Putamen (tissue), 1 donor: ENCODE results near the gene NHSL1.

ENCODE experiments used
- DNase-seq: peaks from one replicate; pipeline ENCODE4 v3.0.0-alpha.2; 2016; ENCODE audit warnings: low spot score

NHSL1 gene

DNA sequence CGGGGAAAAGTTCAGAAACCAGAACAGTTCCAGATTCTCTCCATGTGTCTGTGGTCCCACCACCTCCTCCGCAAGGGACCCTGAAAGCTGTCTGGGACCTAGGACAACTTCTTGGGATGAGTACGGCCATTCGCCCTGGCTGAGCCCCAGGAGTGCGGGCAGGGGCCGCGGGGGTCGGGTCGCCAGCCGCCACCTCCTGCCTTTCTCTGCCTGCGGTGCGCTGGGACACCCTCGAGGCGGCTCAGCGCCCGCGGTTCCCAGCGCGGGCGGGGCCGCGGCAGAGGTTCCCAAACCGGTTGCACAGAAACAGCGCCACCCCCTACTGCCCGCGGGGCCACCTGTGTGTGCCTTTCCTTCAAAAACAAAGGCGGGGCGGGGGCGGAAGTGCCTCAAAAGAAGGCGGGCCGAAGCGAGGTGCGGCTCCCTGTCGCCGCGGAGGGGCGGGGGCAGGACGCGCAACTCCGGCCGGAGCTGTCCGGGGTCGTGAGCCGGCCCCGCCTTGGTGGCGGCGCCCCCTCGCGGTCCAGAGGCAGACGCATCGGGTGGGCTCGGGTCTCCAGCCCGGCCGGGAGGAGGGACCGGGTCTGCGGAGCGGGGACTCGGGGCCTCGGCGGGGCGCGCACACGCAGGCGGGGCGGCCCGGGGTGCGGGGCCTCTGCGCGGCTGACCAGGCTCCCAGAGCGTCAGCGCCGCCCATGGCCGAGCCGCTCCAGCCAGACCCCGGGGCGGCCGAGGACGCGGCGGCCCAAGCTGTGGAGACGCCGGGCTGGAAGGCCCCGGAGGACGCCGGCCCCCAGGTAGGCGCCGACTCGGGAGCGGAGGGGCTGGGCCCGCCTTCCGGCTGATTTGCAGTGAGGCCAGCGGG lies 95.3 kb downstream of the NHSL1 start, which contains the start of gene HEBP2:
HEBP2 (plus strand) TSS at position 423 of the 865 bp plus-strand sequence; CDS start at position 696, 273 bp downstream.
- DNase-seq = peak; percentile 70

GRCh38 chr6:138403324-138403800 lies 95.9 kb downstream of the NHSL1 start:
- DNase-seq = peak; percentile 7

DNA sequence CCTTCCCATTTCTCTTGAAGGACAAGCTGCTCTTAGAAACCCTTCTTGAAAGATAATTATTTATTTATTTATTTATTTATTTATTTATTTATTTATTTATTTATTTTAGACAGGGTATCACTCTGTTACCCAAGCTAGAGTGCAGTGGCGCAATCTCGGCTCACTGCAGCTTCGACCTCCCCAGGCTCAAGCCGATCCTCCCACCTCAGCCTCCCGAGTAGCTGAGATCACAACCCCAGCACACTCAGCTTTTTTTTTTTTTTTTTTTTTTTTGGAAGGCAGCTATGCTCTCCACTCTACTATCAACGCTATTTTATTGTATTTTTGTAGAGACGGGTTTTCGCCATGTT lies 96.5 kb downstream of the NHSL1 start:
- DNase-seq = no peak

DNA sequence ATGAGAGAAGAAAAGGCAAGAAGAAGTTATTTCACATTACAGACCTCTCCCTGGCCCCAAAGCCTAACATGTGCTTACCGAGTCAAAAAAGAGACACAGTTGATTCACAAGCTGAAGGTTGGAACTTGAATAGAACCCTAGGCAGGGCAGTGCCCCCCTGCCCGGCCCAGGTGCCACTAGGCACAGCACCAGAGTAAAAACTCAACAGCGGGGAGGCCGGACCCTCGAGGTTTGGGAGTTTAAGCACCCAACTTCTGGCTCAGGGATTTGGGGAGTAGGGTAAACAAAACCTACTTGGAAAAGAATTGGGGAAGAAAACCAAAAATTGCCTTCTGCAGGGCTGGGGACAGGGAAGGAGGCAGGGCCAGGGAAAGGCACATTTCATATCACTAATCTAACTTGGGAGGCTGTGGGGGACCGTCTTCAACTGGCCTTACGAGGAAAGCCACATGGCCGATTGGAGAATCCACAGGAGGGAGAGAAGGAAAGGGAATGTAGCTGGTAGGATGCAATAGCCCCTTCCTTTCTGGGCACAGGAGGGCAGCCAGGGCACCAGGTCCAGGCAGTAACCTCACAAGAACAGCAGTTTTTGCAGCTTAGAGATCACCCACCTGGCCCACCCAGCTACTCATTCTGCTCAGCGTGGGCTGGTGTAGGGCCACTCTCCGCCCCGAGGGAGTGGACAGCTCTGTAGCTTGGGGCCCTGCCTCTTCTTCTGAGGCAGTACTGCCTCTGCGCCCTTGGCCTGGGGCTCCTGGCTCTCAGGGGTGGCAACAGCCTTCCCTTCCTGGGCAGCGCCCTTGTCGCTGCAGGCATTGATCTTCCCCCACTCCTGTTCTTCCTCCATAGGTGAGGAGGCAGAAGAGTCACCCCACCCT lies 97.1 kb downstream of the NHSL1 start:
- no peak for DNase-seq

- no peak for DNase-seq
These were observed 99.0 kb downstream of the NHSL1 start for GRCh38 chr6:138400326-138400725.

DNA sequence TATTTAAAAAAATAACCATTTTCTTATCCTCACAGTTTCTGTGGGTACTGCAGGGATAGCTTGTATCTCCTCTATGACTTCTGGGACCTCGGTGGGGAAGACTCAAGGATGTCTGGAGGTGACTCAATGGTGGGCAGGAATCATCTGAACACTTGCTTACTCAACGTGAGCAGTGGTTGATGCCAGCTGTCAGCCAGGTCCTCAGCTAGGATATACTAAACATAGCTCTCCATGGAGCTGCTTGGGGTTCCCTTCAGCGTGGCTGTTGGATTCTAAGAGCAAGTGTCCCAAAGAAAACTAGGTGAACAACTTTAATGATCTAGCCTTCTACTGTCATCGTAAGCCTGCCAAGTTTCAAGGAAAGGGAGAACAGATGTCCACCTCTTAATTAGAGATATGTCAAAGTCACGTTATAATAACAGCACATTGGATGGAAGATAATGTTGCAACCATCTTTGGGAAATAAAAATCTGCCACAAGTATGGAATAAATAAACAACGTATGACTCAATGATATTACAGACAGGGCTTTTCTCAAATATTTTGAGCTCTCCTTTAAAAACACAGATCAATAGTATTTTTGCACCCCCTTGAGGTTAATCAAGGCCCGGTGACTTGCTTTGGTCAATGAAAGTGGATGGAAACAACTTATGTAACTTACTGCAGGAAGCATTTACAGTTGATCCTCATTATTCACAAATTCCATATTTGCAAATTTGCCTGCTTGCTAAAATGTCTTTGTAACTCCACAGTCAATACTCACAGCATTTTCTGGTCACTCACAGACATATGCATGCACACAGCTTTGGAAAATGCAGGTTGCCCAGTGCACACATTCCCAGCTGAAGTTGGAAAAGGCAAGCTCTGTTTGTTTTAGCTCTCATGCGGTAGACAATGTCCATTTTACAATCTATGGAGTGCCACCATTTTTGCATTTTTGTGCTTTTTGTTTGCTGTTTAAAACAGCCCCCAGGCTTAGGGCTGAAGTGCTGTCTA lies 101.9 kb downstream of the NHSL1 start:
- DNase-seq = no peak

GRCh38 chr6:138396709-138397108 lies 102.6 kb downstream of the NHSL1 start:
- DNase-seq = no peak

DNA sequence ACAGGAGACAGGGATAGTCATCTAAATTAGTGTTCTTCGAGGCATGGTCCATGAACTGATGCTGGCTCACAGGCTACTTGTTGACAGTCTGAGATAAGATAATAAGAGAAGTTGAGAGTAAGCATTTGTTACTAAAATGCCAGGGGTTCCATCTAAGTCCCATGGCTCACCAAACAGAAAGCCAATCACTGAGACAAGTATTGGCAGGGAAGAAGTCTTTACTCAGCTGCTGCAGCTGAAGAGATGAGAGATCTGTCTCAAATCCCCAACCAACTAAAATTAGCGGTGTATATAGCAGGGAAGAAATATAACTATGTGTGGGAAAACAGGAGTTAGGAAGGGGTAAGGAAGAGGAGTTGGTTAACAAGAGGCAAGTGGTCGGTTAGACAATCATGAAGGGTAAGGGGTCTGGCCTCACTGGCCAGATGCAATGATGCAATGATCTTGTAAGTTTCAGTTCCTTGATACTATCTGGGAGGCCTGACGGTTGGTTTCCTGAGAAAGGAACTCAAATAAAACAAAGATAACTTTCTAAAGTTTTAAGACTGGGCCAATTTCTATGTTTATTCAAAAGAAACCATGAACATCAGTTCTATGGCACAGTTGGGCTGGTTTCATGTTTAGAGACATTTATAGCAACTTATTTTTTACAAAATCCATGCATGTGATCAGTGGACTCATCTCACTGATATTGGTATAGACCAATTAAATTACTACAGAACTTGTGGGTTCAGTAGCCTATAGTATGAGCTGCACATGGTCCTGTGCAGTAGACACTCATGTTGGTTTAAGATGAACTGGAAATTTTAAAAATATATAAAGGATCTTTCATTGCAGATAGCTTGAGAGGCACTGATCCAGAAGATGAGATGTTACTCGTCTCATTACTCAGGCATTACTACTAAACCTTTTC lies 105.2 kb downstream of the NHSL1 start:
- DNase-seq = no peak

- DNase-seq = no peak
These were observed 109.7 kb downstream of the NHSL1 start for GRCh38 chr6:138389551-138389950.

GRCh38 chr6:138387577-138388368 lies 111.5 kb downstream of the NHSL1 start:
- no peak for DNase-seq

DNA sequence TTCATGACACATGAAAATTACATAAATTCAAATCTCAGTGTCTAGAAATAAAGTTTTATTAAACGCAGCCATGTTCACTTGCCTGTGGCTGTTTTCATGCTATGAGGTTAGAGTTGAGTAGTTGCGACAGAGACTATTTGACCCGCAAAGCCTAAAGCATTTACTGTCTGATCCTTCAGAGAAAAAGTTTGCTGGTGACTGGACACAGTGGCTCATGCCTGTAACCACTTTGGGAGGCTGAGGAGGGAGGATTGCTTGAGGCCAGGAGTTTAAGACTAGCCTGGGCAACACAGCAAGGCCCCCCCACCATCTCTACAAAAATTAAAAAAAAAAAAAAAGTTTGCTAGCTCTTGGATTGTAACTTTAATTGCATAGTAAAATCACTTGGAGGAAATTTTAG lies 112.4 kb downstream of the NHSL1 start:
- no peak for DNase-seq

- DNase-seq = no peak
These were observed 115.5 kb downstream of the NHSL1 start for GRCh38 chr6:138383776-138384175.

DNA sequence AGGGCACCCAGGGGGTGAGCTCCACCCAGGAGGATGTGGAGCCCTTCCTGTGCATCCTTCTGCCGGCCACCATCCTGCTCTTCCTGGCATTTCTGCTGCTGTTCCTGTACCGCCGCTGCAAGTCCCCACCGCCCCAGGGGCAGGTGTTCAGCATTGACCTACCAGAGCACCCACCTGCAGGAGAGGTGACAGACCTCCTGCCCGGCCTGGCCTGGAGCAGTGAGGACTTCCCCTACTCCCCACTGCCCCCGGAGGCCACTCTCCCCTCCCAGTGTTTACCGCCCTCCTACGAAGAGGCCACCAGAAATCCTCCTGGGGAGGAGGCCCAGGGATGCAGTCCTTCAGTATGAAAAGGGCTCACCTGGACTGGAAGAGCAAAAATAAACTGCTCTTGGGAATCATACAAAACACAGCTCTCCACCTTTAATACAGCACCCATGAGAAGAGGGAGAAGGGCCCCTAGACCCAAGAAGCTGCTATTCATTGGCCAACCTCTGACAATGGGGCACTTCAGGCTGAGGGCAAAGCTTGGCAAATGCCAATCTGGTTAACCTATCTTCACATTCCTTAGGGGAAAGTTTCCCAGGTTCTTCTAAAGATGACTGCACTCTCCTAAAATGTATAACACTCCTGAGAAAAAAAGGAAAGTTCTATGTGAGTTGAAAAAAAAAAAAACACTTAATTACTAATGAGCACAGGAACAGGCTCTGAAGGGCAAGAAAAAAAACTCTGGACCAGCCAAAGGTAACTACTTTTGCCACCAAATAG lies 116.6 kb downstream of the NHSL1 start:
- DNase-seq = no peak

GRCh38 chr6:138378463-138378862 lies 120.8 kb downstream of the NHSL1 start:
- DNase-seq = no peak

- no peak for DNase-seq
These were observed 121.5 kb downstream of the NHSL1 start, which contains the start of gene SMIM28 for GRCh38 chr6:138377844-138378243. Gene SMIM28 (plus strand): TSS chr6:138377905. CDS start chr6:138378073, 168 bp downstream.

DNA sequence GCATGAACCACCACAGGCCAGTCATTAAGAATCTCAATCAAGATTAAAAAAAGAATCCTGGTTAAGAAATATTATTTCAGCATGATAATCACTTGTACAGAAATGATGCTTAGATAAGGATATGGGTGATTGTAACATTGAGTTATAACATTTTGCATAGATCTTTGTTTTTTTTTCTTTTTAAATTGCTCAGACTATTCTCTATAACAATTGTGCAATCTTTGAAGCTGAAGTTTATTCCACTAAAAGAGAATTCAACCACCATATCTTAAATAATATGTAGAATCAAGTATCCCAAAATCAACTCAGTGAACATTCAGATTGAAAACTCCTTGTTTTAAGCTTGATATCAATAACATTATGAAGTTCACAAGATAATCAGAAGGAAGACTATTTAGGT lies 122.3 kb downstream of the NHSL1 start:
- DNase-seq = no peak

- no peak for DNase-seq
These were observed 124.5 kb downstream of the NHSL1 start for GRCh38 chr6:138374815-138375214.

GRCh38 chr6:138374230-138374629 lies 125.1 kb downstream of the NHSL1 start:
- DNase-seq = no peak
